WTC11 (cell line): ENCODE measurements around the gene CTIF. TPM values are rescaled to one million over a fixed set of nuclear protein-coding genes. Genes with fewer than 3 reads are reported as not detected.

Source experiments
- ATAC-seq: fragments of 200-7000 bp; cut with Tn5 transposase; 2 replicates; pipeline ENCODE4 v1.10.0; 2021; ENCODE audit warnings: mild to moderate bottlenecking, moderate library complexity
- CTCF ChIA-PET: fragments of 300-600 bp; sonication (Branson Sonifier 250); formaldehyde crosslinking; loops from one replicate; lab custom pipeline; 2021; ENCODE audit warnings: antibody characterized with exemption; lab: Charles Lee
- POLR2A ChIA-PET: fragments of 350-600 bp; sonication (Branson Sonifier 250); formaldehyde crosslinking; loops from one replicate; lab custom pipeline; 2021; ENCODE audit warnings: antibody characterized with exemption; lab: Charles Lee
- DNase-seq: peaks from one replicate; pipeline ENCODE4 v3.0.0; 2021; ENCODE audit warnings: low spot score
- H3K27ac Mint-ChIP-seq: 2 replicates; pipeline ENCODE4 v1.8.0; 2021; ENCODE audit warnings: mixed read lengths
- H3K27me3 Mint-ChIP-seq: 2 replicates; pipeline ENCODE4 v1.8.0; 2021; ENCODE audit warnings: low read depth, mild to moderate bottlenecking, moderate library complexity, mixed read lengths
- H3K36me3 Mint-ChIP-seq: 2 replicates; pipeline ENCODE4 v1.8.0; 2021; ENCODE audit warnings: mixed read lengths
- H3K4me1 Mint-ChIP-seq: 2 replicates; pipeline ENCODE4 v1.8.0; 2022; ENCODE audit warnings: mixed read lengths
- H3K4me3 Mint-ChIP-seq: 2 replicates; pipeline ENCODE4 v1.8.0; 2021; ENCODE audit warnings: mild to moderate bottlenecking, moderate library complexity, mixed read lengths
- H3K9me3 Mint-ChIP-seq: 2 replicates; pipeline ENCODE4 v1.8.0; 2021; ENCODE audit warnings: mixed read lengths
- CDX4 ChIP-seq: fragments of 250-450 bp; sonication (Bioruptor Pico); IDR thresholded peaks from 2 replicates; pipeline ENCODE4 v1.9.0; 2021; ENCODE audit warnings: moderate library complexity, mild to moderate bottlenecking, inconsistent platforms, borderline replicate concordance
- E2F4 ChIP-seq: sonication (generic); formaldehyde crosslinking; IDR thresholded peaks from 2 replicates; pipeline ENCODE4 v1.8.1; 2022; ENCODE audit warnings: low read depth, mild to moderate bottlenecking, moderate library complexity, missing genetic modification reagents, borderline replicate concordance
- ETV6 ChIP-seq: sonication (generic); formaldehyde crosslinking; IDR thresholded peaks from 2 replicates; pipeline ENCODE4 v1.8.1; 2022; ENCODE audit warnings: mild to moderate bottlenecking, missing genetic modification reagents
- FOXP1 ChIP-seq: sonication (generic); formaldehyde crosslinking; IDR thresholded peaks from 2 replicates; pipeline ENCODE4 v1.8.0; 2022; ENCODE audit warnings: missing genetic modification reagents, mild to moderate bottlenecking, moderate library complexity, borderline replicate concordance
- GRHL2 ChIP-seq: fragments of 250-450 bp; sonication (Bioruptor Pico); IDR thresholded peaks from 2 replicates; pipeline ENCODE4 v1.8.0; 2022; ENCODE audit warnings: mild to moderate bottlenecking, moderate library complexity; ENCODE audit not compliant: insufficient replicate concordance, severe bottlenecking
- IRF1 ChIP-seq: sonication (generic); formaldehyde crosslinking; IDR thresholded peaks from 2 replicates; pipeline ENCODE4 v1.8.0; 2023; ENCODE audit warnings: missing genetic modification reagents
- NFATC4 ChIP-seq: fragments of 250-450 bp; sonication (Bioruptor Pico); IDR thresholded peaks from 2 replicates; pipeline ENCODE4 v1.9.0; 2021; ENCODE audit warnings: mild to moderate bottlenecking
- NR2C2 ChIP-seq: sonication (generic); formaldehyde crosslinking; IDR thresholded peaks from 2 replicates; pipeline ENCODE4 v1.8.0; 2022; ENCODE audit warnings: mild to moderate bottlenecking, missing genetic modification reagents
- OVOL2 ChIP-seq: fragments of 250-450 bp; sonication (Bioruptor Pico); IDR thresholded peaks from 2 replicates; pipeline ENCODE4 v1.9.0; 2021; ENCODE audit warnings: mild to moderate bottlenecking, borderline replicate concordance
- PRRX2 ChIP-seq: fragments of 250-450 bp; sonication (Bioruptor Pico); IDR thresholded peaks from 2 replicates; pipeline ENCODE4 v1.8.0; 2021; ENCODE audit warnings: mild to moderate bottlenecking
- RELA ChIP-seq: sonication (generic); formaldehyde crosslinking; IDR thresholded peaks from 2 replicates; pipeline ENCODE4 v1.8.1; 2022; ENCODE audit warnings: missing genetic modification reagents, mild to moderate bottlenecking, borderline replicate concordance
- TCF7 ChIP-seq: sonication (generic); formaldehyde crosslinking; IDR thresholded peaks from 2 replicates; pipeline ENCODE4 v1.8.0; 2022; ENCODE audit warnings: mild to moderate bottlenecking, low read depth, missing genetic modification reagents, moderate library complexity
- total RNA-seq: library from RNA; stranded (reverse); gene quantifications from 3 replicates; pipeline ENCODE4 v1.2.3, GENCODE V29; 2021
- TF ChIP-seq, protein P1 (sequence below): sonication (generic); formaldehyde crosslinking; IDR thresholded peaks from 2 replicates; pipeline ENCODE4 v1.8.0; 2022; ENCODE audit warnings: mild to moderate bottlenecking, missing genetic modification reagents
- TF ChIP-seq, protein P2 (sequence below): fragments of 200-600 bp; IDR thresholded peaks from 2 replicates; pipeline ENCODE4 v1.8.0; 2022; ENCODE audit warnings: antibody characterized with exemption
- TF ChIP-seq, protein P3 (sequence below): sonication (generic); formaldehyde crosslinking; conservative IDR thresholded peaks from 2 replicates; pipeline ENCODE4 v1.8.1; 2023; ENCODE audit warnings: mild to moderate bottlenecking, low read depth, missing genetic modification reagents, moderate library complexity

Gene CTIF
- total RNA-seq, 1 experiment from 2014 or later: 28.5 TPM

- Mint-ChIP-seq H3K9me3 (no peaks in the 10 kb centered on the region), H3K27ac (no peak overlapping the region), H3K36me3 (no peaks in the 10 kb centered on the region), H3K4me1 (peaks cover 13% of the 10 kb centered on the region), H3K4me3 (no peak overlapping the region), H3K27me3 (no peaks in the 10 kb centered on the region)
- TF ChIP-seq OVOL2 (CRISPR knock-in tag): no peak
- TF ChIP-seq, protein P1, sequence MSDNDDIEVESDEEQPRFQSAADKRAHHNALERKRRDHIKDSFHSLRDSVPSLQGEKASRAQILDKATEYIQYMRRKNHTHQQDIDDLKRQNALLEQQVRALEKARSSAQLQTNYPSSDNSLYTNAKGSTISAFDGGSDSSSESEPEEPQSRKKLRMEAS (CRISPR knock-in tag): no peak
- TF ChIP-seq CDX4 (CRISPR knock-in tag): no peak
- no peak for TF ChIP-seq E2F4
- no peak for TF ChIP-seq PRRX2 (CRISPR knock-in tag)
- no peak for TF ChIP-seq IRF1 (CRISPR knock-in tag)
- no peak for TF ChIP-seq ETV6 (CRISPR knock-in tag)
- no peak for TF ChIP-seq RELA (CRISPR knock-in tag)
- TF ChIP-seq TCF7 (CRISPR knock-in tag): no peak
- no peak for TF ChIP-seq FOXP1
- TF ChIP-seq GRHL2 (CRISPR knock-in tag): no peak
- TF ChIP-seq, protein P2, sequence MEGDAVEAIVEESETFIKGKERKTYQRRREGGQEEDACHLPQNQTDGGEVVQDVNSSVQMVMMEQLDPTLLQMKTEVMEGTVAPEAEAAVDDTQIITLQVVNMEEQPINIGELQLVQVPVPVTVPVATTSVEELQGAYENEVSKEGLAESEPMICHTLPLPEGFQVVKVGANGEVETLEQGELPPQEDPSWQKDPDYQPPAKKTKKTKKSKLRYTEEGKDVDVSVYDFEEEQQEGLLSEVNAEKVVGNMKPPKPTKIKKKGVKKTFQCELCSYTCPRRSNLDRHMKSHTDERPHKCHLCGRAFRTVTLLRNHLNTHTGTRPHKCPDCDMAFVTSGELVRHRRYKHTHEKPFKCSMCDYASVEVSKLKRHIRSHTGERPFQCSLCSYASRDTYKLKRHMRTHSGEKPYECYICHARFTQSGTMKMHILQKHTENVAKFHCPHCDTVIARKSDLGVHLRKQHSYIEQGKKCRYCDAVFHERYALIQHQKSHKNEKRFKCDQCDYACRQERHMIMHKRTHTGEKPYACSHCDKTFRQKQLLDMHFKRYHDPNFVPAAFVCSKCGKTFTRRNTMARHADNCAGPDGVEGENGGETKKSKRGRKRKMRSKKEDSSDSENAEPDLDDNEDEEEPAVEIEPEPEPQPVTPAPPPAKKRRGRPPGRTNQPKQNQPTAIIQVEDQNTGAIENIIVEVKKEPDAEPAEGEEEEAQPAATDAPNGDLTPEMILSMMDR: no peak
- TF ChIP-seq NFATC4 (CRISPR knock-in tag): no peak
- peak; percentile 23 for DNase-seq
- ATAC-seq: no peak
- ChIA-PET CTCF (interaction anchor here (1.6 kb wide), 1 partner anchor 116 kb away, joined by 7 read pairs; no protein-coding TSS in a partner anchor), POLR2A (no interaction called here)
Measured at GRCh38 chr18:48781163-48781987, 242.5 kb downstream of the CTIF start.

DNA sequence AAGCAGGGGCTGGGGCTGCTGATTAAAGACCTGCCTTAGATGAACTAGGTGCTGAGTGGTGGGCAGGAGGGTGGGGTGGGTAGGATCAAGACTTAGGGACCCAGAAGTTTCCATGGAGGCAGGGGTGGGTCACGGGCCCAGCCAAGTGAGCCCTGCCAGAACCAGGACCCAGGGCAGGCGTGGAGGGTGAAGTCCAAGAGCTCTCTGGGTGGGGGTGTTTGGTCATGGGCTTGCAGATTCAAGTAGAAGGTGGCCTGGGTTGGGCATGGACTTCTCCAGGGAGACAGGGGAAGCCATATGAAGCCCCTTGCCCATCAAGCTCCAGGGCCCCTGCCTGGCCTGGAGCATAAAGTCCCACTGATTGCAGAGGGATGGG lies 243.1 kb downstream of the CTIF start:
- ChIA-PET CTCF (interaction anchor here (1.1 kb wide), 1 partner anchor 260 kb away, joined by 3 read pairs; no protein-coding TSS in a partner anchor), POLR2A (no interaction called here)
- Mint-ChIP-seq H3K4me3 (no peak overlapping the region), H3K4me1 (peaks cover 13% of the 10 kb centered on the region), H3K36me3 (no peaks in the 10 kb centered on the region), H3K9me3 (no peaks in the 10 kb centered on the region), H3K27me3 (no peaks in the 10 kb centered on the region), H3K27ac (no peak overlapping the region)
- DNase-seq: no peak
- TF ChIP-seq, protein P3, sequence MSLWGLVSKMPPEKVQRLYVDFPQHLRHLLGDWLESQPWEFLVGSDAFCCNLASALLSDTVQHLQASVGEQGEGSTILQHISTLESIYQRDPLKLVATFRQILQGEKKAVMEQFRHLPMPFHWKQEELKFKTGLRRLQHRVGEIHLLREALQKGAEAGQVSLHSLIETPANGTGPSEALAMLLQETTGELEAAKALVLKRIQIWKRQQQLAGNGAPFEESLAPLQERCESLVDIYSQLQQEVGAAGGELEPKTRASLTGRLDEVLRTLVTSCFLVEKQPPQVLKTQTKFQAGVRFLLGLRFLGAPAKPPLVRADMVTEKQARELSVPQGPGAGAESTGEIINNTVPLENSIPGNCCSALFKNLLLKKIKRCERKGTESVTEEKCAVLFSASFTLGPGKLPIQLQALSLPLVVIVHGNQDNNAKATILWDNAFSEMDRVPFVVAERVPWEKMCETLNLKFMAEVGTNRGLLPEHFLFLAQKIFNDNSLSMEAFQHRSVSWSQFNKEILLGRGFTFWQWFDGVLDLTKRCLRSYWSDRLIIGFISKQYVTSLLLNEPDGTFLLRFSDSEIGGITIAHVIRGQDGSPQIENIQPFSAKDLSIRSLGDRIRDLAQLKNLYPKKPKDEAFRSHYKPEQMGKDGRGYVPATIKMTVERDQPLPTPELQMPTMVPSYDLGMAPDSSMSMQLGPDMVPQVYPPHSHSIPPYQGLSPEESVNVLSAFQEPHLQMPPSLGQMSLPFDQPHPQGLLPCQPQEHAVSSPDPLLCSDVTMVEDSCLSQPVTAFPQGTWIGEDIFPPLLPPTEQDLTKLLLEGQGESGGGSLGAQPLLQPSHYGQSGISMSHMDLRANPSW: no peak
- no peak for TF ChIP-seq NR2C2 (CRISPR knock-in tag)
- ATAC-seq: no peak
